Ishikawa (cell line): ENCODE data around the gene SLC28A1.

Experiments
- CREB1 ChIP-seq: IDR thresholded peaks from 2 replicates; pipeline ENCODE4 v1.6.1; 2012; ENCODE audit warnings: low read depth
- EP300 ChIP-seq: IDR thresholded peaks from 2 replicates; pipeline ENCODE4 v1.6.1; 2012; ENCODE audit warnings: borderline replicate concordance
- REST ChIP-seq: IDR thresholded peaks from 2 replicates; pipeline ENCODE4 v1.6.1; 2012; ENCODE audit warnings: low read depth, mild to moderate bottlenecking
- USF1 ChIP-seq: IDR thresholded peaks from 2 replicates; pipeline ENCODE4 v1.6.1; 2012
- ZBTB7A ChIP-seq: IDR thresholded peaks from 2 replicates; pipeline ENCODE4 v1.6.1; 2012; ENCODE audit warnings: low read depth

- no peak for TF ChIP-seq EP300
- TF ChIP-seq CREB1: no peak
- TF ChIP-seq USF1: no peak
- no peak for TF ChIP-seq REST
- TF ChIP-seq ZBTB7A: no peak
Observed at GRCh38 chr15:84862214-84862975, 22.1 kb upstream of the SLC28A1 start.
